PC-3 (cell line): ENCODE data around the gene PAOX.

Experiments used
- CTCF ChIP-seq: fragments of 300-600 bp; sonication (generic); conservative IDR thresholded peaks from 2 replicates; pipeline ENCODE4 v1.5.1; 2017; ENCODE audit warnings: antibody characterized with exemption, low read depth, mild to moderate bottlenecking, low read length
- EZH2 ChIP-seq: fragments of 300-600 bp; sonication (generic); IDR thresholded peaks from one replicate; pipeline ENCODE4 v1.6.1; 2017; ENCODE audit warnings: antibody characterized with exemption, mild to moderate bottlenecking, low read length; ENCODE audit not compliant: unreplicated experiment
- EZH2phosphoT487 ChIP-seq: fragments of 300-600 bp; sonication (generic); IDR thresholded peaks from 2 replicates; pipeline ENCODE4 v1.6.1; 2018; ENCODE audit warnings: mild to moderate bottlenecking, antibody characterized with exemption, low read length, borderline replicate concordance

- TF ChIP-seq CTCF: no peak
- TF ChIP-seq EZH2phosphoT487: no peak
- no peak for TF ChIP-seq EZH2
Observed at GRCh38 chr10:133418289-133418993, 39.4 kb downstream of the PAOX start.
